GM12891 (cell line): ENCODE data around the gene DUT.

Experiments
- POLR2A ChIP-seq: IDR thresholded peaks from 2 replicates; pipeline ENCODE4 v1.6.1; 2011; ENCODE audit warnings: low read depth, low read length, control low read depth
- POLR2AphosphoS5 ChIP-seq: IDR thresholded peaks from 2 replicates; pipeline ENCODE4 v1.6.1; 2011; ENCODE audit warnings: low read depth, low read length, control low read depth

- TF ChIP-seq POLR2AphosphoS5 (no peak), POLR2A (no peak)
These were observed 47.7 kb upstream of the DUT start for GRCh38 chr15:48283396-48284145.
